Suprapubic skin (tissue), 4 donors: ENCODE data around the gene PLA2G4B.

Experiments
- EP300 ChIP-seq: sonication (generic); formaldehyde crosslinking; IDR thresholded peaks from one replicate; pipeline ENCODE4 v1.6.1; 2017; ENCODE audit warnings: antibody characterized with exemption
- POLR2A ChIP-seq, 2 donors: fragments of 450-650 bp; IDR thresholded peaks; one replicate each; pipeline ENCODE4 v1.6.1; 2017; ENCODE audit warnings: antibody characterized with exemption in 2 of 2, mild to moderate bottlenecking in 2 of 2, moderate library complexity in 2 of 2
- POLR2AphosphoS5 ChIP-seq, 3 donors: sonication (generic); formaldehyde crosslinking; IDR thresholded peaks; one replicate each; pipeline ENCODE4 v1.6.1; 2017; ENCODE audit warnings: antibody characterized with exemption in 3 of 3
- TF ChIP-seq, protein P1 (sequence below), 2 donors: fragments of 200-600 bp in 1 of 2; fragments of 450-650 bp in 1 of 2; sonication (generic) in 1 of 2; IDR thresholded peaks; one replicate each; pipeline ENCODE4 v1.5.1; 2016 to 2019; ENCODE audit warnings: antibody characterized with exemption in 2 of 2, mild to moderate bottlenecking in 1 of 2, moderate library complexity in 1 of 2

DNA sequence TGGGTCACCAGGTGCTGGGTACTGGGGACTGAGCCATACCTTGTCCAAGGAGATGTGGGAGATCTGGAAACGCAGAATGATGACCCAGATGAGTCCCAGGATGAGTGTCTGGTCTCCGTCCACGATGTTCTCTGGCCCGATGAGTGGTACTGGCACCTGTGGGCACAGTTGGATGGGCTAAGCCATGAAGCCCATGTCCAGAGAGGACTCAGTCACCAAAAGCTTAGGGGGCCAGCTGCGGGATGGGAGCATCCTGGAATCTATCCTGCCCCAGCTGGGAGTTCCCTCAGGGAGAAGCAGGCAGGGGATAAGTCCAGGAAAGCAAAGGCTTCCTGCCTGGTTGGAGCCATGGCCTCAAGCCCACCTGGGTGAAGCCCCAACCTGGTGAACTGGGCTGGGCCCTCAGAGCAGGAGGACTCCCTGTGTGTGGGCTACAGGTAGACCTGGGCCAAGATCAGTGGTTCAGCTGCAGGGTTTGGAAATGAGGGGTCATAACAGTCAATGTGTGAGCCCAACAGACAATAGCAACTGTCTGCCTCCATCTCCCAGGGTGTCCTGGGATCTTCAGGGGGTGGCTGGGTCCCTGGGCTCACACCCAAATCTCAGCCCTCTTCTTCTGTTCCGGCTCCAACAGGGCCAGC, 51.5 kb downstream of the PLA2G4B start:
- TF ChIP-seq, protein P1, sequence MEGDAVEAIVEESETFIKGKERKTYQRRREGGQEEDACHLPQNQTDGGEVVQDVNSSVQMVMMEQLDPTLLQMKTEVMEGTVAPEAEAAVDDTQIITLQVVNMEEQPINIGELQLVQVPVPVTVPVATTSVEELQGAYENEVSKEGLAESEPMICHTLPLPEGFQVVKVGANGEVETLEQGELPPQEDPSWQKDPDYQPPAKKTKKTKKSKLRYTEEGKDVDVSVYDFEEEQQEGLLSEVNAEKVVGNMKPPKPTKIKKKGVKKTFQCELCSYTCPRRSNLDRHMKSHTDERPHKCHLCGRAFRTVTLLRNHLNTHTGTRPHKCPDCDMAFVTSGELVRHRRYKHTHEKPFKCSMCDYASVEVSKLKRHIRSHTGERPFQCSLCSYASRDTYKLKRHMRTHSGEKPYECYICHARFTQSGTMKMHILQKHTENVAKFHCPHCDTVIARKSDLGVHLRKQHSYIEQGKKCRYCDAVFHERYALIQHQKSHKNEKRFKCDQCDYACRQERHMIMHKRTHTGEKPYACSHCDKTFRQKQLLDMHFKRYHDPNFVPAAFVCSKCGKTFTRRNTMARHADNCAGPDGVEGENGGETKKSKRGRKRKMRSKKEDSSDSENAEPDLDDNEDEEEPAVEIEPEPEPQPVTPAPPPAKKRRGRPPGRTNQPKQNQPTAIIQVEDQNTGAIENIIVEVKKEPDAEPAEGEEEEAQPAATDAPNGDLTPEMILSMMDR (IDR thresholded peaks at IDR 0.05) = no peak
- no peak for TF ChIP-seq POLR2A (IDR thresholded peaks at IDR 0.05)
- TF ChIP-seq EP300 = no peak
- TF ChIP-seq POLR2AphosphoS5 (IDR thresholded peaks at IDR 0.05) = no peak
